HEK293 (cell line): Measurements from ENCODE around the gene CLPX.

ENCODE experiments used
- CTCF ChIA-PET: fragments of 350-600 bp; formaldehyde crosslinking; extraction: SDS; loops from one replicate; lab custom pipeline; 2021; ENCODE audit warnings: antibody characterized with exemption; lab: Yijun Ruan, JAX
- POLR2A ChIA-PET: fragments of 300-600 bp; formaldehyde crosslinking; extraction: SDS; loops from one replicate; lab custom pipeline; 2020; ENCODE audit warnings: antibody characterized with exemption, inconsistent platforms; lab: Yijun Ruan, JAX
- H3K27ac ChIP-seq: fragments of 200-500 bp; sonication (Bioruptor generic); 2 replicates; pipeline ENCODE4 v1.5.1; 2014; ENCODE audit warnings: low read depth, low read length, control low read depth, inconsistent platforms; ENCODE audit errors: extremely low read depth
- H3K36me3 ChIP-seq, 2 experiments: fragments of 200-500 bp in 1 of 2; sonication (Bioruptor generic) in 1 of 2; 1 replicate in 1 of 2; 2 replicates in 1 of 2; pipeline ENCODE4 v1.5.1; 2014 to 2017; ENCODE audit warnings: inconsistent platforms in 2 of 2, low read length in 2 of 2; ENCODE audit not compliant: control insufficient read depth in 2 of 2, insufficient read depth in 1 of 2
- H3K4me1 ChIP-seq: fragments of 200-500 bp; sonication (Bioruptor generic); 2 replicates; pipeline ENCODE4 v1.5.1; 2014; ENCODE audit warnings: mild to moderate bottlenecking, low read length, inconsistent platforms; ENCODE audit not compliant: control insufficient read depth, insufficient read depth
- H3K4me3 ChIP-seq: 2 replicates; pipeline ENCODE4 v1.5.1; 2011; ENCODE audit warnings: low read depth, mild to moderate bottlenecking, control low read depth, low read length, moderate library complexity
- H3K9me3 ChIP-seq: fragments of 200-500 bp; sonication (Bioruptor generic); 2 replicates; pipeline ENCODE4 v1.5.1; 2014; ENCODE audit warnings: low read depth, low read length, inconsistent platforms; ENCODE audit not compliant: control insufficient read depth, insufficient read depth
- EGR2 ChIP-seq: fragments of 450-650 bp; formaldehyde crosslinking; IDR thresholded peaks from 2 replicates; pipeline ENCODE4 v1.5.1; 2016; ENCODE audit warnings: low read depth, missing biosample characterization, missing genetic modification characterization
- GLI2 ChIP-seq: fragments of 450-650 bp; formaldehyde crosslinking; IDR thresholded peaks from 2 replicates; pipeline ENCODE4; 2017; ENCODE audit warnings: missing biosample characterization, missing genetic modification characterization, low read depth, borderline replicate concordance
- HOXD13 ChIP-seq: sonication (generic); formaldehyde crosslinking; IDR thresholded peaks from 2 replicates; pipeline ENCODE4 v1.8.0; 2022; ENCODE audit warnings: missing genetic modification reagents, borderline replicate concordance
- KLF9 ChIP-seq: fragments of 450-650 bp; formaldehyde crosslinking; IDR thresholded peaks from 2 replicates; pipeline ENCODE4 v1.5.1; 2016; ENCODE audit warnings: missing biosample characterization, missing genetic modification characterization, low read depth
- YY2 ChIP-seq: fragments of 450-650 bp; formaldehyde crosslinking; IDR thresholded peaks from 2 replicates; pipeline ENCODE4 v1.5.1; 2016; ENCODE audit warnings: missing biosample characterization, missing genetic modification characterization
- ZBTB8A ChIP-seq: fragments of 450-650 bp; formaldehyde crosslinking; IDR thresholded peaks from 2 replicates; pipeline ENCODE4 v1.5.1; 2016; ENCODE audit warnings: missing biosample characterization, missing genetic modification characterization
- ZFP41 ChIP-seq: fragments of 450-650 bp; formaldehyde crosslinking; IDR thresholded peaks from 2 replicates; pipeline ENCODE4 v1.5.1; 2016; ENCODE audit warnings: missing biosample characterization, missing genetic modification characterization, borderline replicate concordance
- ZNF175 ChIP-seq: fragments of 450-650 bp; formaldehyde crosslinking; IDR thresholded peaks from 2 replicates; pipeline ENCODE4 v1.5.1; 2016; ENCODE audit warnings: missing biosample characterization, missing genetic modification characterization
- ZNF214 ChIP-seq: fragments of 450-650 bp; formaldehyde crosslinking; IDR thresholded peaks from 2 replicates; pipeline ENCODE4 v1.5.1; 2017; ENCODE audit warnings: missing biosample characterization, mild to moderate bottlenecking, missing genetic modification characterization, borderline replicate concordance
- ZNF221 ChIP-seq: fragments of 450-650 bp; formaldehyde crosslinking; IDR thresholded peaks from 2 replicates; pipeline ENCODE4 v1.5.1; 2017; ENCODE audit warnings: missing biosample characterization, missing genetic modification characterization, borderline replicate concordance
- ZNF350 ChIP-seq: fragments of 450-650 bp; formaldehyde crosslinking; IDR thresholded peaks from 2 replicates; pipeline ENCODE4 v1.5.0; 2017; ENCODE audit warnings: missing biosample characterization, mild to moderate bottlenecking, missing genetic modification characterization
- ZNF501 ChIP-seq: fragments of 450-650 bp; formaldehyde crosslinking; IDR thresholded peaks from 2 replicates; pipeline ENCODE4 v1.5.1; 2016; ENCODE audit warnings: missing biosample characterization, missing genetic modification characterization
- ZNF585B ChIP-seq: fragments of 450-650 bp; formaldehyde crosslinking; IDR thresholded peaks from 2 replicates; pipeline ENCODE4 v1.5.1; 2016; ENCODE audit warnings: missing biosample characterization, missing genetic modification characterization
- ZNF596 ChIP-seq: fragments of 450-650 bp; IDR thresholded peaks from 2 replicates; pipeline ENCODE4 v1.5.0; 2018; ENCODE audit warnings: missing biosample characterization, mild to moderate bottlenecking, missing genetic modification characterization, moderate library complexity
- ZNF610 ChIP-seq: fragments of 450-650 bp; formaldehyde crosslinking; IDR thresholded peaks from 2 replicates; pipeline ENCODE4 v1.5.1; 2016; ENCODE audit warnings: missing biosample characterization, missing genetic modification characterization, borderline replicate concordance
- ZNF792 ChIP-seq: fragments of 450-650 bp; formaldehyde crosslinking; IDR thresholded peaks from 2 replicates; pipeline ENCODE4 v1.5.1; 2016; ENCODE audit warnings: missing biosample characterization, missing genetic modification characterization
- ZSCAN30 ChIP-seq: fragments of 450-650 bp; IDR thresholded peaks from 2 replicates; pipeline ENCODE4 v1.5.1; 2018; ENCODE audit warnings: missing biosample characterization, mild to moderate bottlenecking, missing genetic modification characterization, moderate library complexity
- TF ChIP-seq, protein P1 (sequence below): fragments of 450-650 bp; IDR thresholded peaks from 2 replicates; pipeline ENCODE4 v1.5.1; 2018; ENCODE audit warnings: missing biosample characterization, missing genetic modification characterization
- TF ChIP-seq, protein P2 (sequence below): fragments of 450-650 bp; formaldehyde crosslinking; IDR thresholded peaks from 2 replicates; pipeline ENCODE4 v1.5.1; 2017; ENCODE audit warnings: missing biosample characterization, missing genetic modification characterization
- TF ChIP-seq, protein P3 (sequence below): fragments of 450-650 bp; formaldehyde crosslinking; conservative IDR thresholded peaks from 2 replicates; pipeline ENCODE4 v1.5.1; 2016; ENCODE audit warnings: low read depth, missing biosample characterization, missing genetic modification characterization
- TF ChIP-seq, protein P4 (sequence below): fragments of 450-650 bp; formaldehyde crosslinking; IDR thresholded peaks from 2 replicates; pipeline ENCODE4 v1.5.1; 2016; ENCODE audit warnings: missing biosample characterization, missing genetic modification characterization
- TF ChIP-seq, protein P5 (sequence below): fragments of 450-650 bp; formaldehyde crosslinking; IDR thresholded peaks from 2 replicates; pipeline ENCODE4 v1.5.1; 2016; ENCODE audit warnings: missing biosample characterization, missing genetic modification characterization
- TF ChIP-seq, protein P6 (sequence below): fragments of 450-650 bp; formaldehyde crosslinking; IDR thresholded peaks from 2 replicates; pipeline ENCODE4 v1.5.1; 2016; ENCODE audit warnings: missing biosample characterization, missing genetic modification characterization

CLPX gene

DNA sequence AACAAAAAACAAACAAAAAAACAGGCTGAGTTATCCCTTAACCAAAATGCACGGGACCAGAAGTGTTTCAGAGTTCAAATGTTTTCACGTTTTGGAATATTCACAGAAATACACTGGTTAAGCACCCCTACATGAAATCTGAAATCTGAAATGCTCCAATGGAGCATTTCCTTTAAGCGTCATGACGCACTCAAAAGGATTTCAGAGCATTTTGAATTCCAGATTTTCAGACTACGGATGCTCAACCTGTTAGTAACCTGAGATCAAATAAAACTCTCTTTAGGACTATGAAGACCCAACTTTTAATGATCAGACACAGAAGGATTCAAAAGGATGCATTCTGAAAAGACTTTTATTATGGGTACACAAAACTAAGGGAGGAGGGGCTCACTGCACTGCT lies 9.6 kb downstream of the CLPX start:
- Histone ChIP-seq H3K4me1 (no peaks in the 10 kb centered on the region), H3K27ac (no peak overlapping the region), H3K4me3 (no peak overlapping the region), H3K9me3 (no peaks in the 10 kb centered on the region), H3K36me3 (peaks cover 34 to 71% of the 10 kb centered on the region in 2 experiments)
- ChIA-PET POLR2A (no interaction called here), CTCF (no interaction called here)
- TF ChIP-seq ZBTB8A (tag by site-specific recombination) (no peak), ZNF585B (no peak), ZNF175 (tag by site-specific recombination) (no peak), ZNF792 (no peak), KLF9 (tag by site-specific recombination) (no peak), ZNF350 (tag by site-specific recombination) (no peak), HOXD13 (CRISPR knock-in tag) (no peak), ZNF610 (no peak)
- TF ChIP-seq, protein P1, sequence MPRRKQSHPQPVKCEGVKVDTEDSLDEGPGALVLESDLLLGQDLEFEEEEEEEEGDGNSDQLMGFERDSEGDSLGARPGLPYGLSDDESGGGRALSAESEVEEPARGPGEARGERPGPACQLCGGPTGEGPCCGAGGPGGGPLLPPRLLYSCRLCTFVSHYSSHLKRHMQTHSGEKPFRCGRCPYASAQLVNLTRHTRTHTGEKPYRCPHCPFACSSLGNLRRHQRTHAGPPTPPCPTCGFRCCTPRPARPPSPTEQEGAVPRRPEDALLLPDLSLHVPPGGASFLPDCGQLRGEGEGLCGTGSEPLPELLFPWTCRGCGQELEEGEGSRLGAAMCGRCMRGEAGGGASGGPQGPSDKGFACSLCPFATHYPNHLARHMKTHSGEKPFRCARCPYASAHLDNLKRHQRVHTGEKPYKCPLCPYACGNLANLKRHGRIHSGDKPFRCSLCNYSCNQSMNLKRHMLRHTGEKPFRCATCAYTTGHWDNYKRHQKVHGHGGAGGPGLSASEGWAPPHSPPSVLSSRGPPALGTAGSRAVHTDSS (tag by site-specific recombination), result no peak

DNA sequence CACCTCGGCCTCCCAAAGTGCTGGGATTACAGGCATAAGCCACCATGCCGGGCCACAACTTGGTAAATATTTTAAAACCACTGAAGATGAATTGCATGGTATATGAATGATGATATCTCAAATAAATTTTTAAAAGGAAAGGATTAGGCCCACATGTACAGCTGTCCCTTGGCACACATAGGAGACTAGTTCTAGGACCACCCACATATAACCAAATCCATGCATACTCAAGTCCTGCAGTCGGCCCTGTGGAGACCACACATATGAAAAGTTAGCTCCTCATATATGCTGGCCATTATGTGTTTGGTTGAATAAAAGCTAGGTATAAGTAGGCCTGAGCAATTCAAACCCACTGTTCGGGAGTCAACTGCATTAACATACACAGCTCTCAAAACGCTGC lies 10.6 kb downstream of the CLPX start:
- ChIA-PET CTCF (interaction anchor here (0.7 kb wide), 1 partner anchor 63 kb away, joined by 3 read pairs; no protein-coding TSS in a partner anchor), POLR2A (interaction anchor here (1.1 kb wide), 1 partner anchor 11 kb away, joined by 3 read pairs; the partner anchor contains the start of gene CLPX)
- Histone ChIP-seq H3K4me1 (no peaks in the 10 kb centered on the region), H3K9me3 (no peaks in the 10 kb centered on the region), H3K27ac (no peak overlapping the region), H3K36me3 (peaks cover 34 to 66% of the 10 kb centered on the region in 2 experiments), H3K4me3 (no peak overlapping the region)
- no peak for TF ChIP-seq EGR2 (tag by site-specific recombination)
- TF ChIP-seq, protein P2, sequence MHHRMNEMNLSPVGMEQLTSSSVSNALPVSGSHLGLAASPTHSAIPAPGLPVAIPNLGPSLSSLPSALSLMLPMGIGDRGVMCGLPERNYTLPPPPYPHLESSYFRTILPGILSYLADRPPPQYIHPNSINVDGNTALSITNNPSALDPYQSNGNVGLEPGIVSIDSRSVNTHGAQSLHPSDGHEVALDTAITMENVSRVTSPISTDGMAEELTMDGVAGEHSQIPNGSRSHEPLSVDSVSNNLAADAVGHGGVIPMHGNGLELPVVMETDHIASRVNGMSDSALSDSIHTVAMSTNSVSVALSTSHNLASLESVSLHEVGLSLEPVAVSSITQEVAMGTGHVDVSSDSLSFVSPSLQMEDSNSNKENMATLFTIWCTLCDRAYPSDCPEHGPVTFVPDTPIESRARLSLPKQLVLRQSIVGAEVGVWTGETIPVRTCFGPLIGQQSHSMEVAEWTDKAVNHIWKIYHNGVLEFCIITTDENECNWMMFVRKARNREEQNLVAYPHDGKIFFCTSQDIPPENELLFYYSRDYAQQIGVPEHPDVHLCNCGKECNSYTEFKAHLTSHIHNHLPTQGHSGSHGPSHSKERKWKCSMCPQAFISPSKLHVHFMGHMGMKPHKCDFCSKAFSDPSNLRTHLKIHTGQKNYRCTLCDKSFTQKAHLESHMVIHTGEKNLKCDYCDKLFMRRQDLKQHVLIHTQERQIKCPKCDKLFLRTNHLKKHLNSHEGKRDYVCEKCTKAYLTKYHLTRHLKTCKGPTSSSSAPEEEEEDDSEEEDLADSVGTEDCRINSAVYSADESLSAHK (tag by site-specific recombination), result no peak
- TF ChIP-seq ZFP41 (tag by site-specific recombination), result no peak
- TF ChIP-seq ZNF214 (tag by site-specific recombination), result no peak
- TF ChIP-seq, protein P3, sequence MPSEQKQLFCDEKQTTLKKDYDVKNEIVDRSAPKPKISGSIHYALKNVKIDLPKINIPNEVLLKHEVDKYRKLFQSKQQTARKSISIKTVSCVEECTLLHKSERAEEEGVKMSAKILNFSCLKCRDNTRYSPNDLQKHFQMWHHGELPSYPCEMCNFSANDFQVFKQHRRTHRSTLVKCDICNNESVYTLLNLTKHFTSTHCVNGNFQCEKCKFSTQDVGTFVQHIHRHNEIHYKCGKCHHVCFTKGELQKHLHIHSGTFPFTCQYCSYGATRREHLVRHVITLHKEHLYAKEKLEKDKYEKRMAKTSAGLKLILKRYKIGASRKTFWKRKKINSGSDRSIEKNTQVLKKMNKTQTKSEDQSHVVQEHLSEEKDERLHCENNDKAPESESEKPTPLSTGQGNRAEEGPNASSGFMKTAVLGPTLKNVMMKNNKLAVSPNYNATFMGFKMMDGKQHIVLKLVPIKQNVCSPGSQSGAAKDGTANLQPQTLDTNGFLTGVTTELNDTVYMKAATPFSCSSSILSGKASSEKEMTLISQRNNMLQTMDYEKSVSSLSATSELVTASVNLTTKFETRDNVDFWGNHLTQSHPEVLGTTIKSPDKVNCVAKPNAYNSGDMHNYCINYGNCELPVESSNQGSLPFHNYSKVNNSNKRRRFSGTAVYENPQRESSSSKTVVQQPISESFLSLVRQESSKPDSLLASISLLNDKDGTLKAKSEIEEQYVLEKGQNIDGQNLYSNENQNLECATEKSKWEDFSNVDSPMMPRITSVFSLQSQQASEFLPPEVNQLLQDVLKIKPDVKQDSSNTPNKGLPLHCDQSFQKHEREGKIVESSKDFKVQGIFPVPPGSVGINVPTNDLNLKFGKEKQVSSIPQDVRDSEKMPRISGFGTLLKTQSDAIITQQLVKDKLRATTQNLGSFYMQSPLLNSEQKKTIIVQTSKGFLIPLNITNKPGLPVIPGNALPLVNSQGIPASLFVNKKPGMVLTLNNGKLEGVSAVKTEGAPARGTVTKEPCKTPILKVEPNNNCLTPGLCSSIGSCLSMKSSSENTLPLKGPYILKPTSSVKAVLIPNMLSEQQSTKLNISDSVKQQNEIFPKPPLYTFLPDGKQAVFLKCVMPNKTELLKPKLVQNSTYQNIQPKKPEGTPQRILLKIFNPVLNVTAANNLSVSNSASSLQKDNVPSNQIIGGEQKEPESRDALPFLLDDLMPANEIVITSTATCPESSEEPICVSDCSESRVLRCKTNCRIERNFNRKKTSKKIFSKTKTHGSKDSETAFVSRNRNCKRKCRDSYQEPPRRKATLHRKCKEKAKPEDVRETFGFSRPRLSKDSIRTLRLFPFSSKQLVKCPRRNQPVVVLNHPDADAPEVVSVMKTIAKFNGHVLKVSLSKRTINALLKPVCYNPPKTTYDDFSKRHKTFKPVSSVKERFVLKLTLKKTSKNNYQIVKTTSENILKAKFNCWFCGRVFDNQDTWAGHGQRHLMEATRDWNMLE (tag by site-specific recombination), result no peak
- TF ChIP-seq, protein P4, sequence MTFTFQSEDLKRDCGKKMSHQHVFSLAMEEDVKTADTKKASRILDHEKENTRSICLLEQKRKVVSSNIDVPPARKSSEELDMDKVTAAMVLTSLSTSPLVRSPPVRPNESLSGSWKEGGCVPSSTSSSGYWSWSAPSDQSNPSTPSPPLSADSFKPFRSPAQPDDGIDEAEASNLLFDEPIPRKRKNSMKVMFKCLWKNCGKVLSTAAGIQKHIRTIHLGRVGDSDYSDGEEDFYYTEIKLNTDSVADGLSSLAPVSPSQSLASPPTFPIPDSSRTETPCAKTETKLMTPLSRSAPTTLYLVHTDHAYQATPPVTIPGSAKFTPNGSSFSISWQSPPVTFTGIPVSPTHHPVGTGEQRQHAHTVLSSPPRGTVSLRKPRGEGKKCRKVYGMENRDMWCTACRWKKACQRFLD (tag by site-specific recombination), result no peak
- TF ChIP-seq ZNF221 (tag by site-specific recombination), result no peak
- TF ChIP-seq GLI2, result no peak
- TF ChIP-seq, protein P5, sequence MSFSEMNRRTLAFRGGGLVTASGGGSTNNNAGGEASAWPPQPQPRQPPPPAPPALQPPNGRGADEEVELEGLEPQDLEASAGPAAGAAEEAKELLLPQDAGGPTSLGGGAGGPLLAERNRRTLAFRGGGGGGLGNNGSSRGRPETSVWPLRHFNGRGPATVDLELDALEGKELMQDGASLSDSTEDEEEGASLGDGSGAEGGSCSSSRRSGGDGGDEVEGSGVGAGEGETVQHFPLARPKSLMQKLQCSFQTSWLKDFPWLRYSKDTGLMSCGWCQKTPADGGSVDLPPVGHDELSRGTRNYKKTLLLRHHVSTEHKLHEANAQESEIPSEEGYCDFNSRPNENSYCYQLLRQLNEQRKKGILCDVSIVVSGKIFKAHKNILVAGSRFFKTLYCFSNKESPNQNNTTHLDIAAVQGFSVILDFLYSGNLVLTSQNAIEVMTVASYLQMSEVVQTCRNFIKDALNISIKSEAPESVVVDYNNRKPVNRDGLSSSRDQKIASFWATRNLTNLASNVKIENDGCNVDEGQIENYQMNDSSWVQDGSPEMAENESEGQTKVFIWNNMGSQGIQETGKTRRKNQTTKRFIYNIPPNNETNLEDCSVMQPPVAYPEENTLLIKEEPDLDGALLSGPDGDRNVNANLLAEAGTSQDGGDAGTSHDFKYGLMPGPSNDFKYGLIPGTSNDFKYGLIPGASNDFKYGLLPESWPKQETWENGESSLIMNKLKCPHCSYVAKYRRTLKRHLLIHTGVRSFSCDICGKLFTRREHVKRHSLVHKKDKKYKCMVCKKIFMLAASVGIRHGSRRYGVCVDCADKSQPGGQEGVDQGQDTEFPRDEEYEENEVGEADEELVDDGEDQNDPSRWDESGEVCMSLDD, result no peak
- no peak for TF ChIP-seq ZSCAN30
- no peak for TF ChIP-seq ZNF596 (tag by site-specific recombination)
- TF ChIP-seq, protein P6, sequence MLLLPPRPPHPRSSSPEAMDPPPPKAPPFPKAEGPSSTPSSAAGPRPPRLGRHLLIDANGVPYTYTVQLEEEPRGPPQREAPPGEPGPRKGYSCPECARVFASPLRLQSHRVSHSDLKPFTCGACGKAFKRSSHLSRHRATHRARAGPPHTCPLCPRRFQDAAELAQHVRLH, result no peak
- TF ChIP-seq ZNF501 (tag by site-specific recombination), result no peak
- TF ChIP-seq YY2, result no peak
- no peak for TF ChIP-seq ZNF175 (tag by site-specific recombination)
